ENCODE measurements around the gene VCAN.

VCAN gene

DNA sequence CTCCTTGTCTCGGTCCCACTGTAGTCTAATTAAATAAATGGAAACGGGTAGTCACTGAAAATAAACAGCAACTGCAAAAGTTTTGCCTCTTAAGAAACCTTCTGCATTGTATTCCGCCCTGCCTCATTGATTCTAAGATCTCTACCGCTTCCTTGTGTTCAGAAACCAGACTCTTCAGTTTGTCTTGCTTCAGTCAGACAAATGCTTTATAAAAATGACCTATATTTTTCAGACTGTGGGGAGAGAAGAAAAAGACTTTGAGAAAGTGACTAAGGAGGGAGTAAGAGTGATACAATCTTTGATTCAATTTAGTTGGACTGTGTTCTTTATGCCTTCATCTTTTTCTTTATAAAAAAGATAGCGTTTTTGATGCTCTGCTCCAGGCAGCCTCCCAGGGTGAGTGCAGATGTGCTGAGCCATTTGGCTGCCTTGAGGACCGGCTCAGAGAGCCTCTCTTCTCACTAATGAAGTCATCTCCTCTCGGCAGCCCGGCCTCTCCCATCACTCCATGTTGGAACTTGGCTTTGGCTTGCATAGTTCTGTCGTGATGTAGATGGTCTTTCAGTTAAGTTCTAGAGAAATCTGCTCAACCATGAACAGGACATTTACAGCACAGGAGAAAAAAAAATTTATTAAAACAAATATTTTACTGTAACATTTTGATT, 4.0 kb upstream of the VCAN start:
- no peak for DNase-seq (ENCODE audit: low spot score)

DNA sequence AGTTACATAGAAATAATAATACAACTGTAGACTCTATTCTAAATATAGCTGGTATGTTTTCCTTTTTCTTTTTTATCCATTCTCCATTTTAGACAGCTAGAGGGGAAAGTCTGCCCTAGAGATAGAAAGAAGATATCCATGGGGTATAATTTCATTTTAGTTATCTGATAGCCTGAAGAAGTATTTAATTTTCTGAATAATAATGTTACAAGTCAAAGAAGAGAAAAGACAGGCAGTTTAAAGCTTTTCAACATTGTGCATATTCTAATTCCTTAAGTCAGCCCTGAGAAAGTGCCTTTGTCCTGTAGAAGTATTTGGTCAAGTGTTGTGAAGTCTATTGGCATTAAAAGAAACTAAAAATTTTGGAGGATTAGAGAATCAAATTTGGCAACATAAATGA, 2.5 kb upstream of the VCAN start:
- no peak for DNase-seq (ENCODE audit: low spot score)

GRCh38 chr5:83470526-83471404, 779 bp upstream of the VCAN start:
- DNase-seq (ENCODE audit: low spot score): no peak

DNA sequence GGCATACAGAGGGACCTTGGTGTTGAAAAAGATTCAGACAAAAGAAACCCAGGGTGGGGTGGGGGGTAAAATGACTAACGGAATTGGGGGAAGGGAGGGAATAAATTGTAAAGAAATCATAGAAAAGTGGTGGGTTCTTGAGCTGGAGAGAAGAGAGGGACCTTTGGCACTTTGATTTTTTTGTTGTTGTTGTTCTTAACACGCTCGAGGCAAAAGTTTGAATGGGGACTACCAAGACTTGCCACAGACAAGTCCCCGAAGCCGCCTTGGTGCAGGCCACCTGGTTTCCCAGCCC, 616 bp downstream of the VCAN start:
- DNase-seq (ENCODE audit: low spot score): no peak

DNA sequence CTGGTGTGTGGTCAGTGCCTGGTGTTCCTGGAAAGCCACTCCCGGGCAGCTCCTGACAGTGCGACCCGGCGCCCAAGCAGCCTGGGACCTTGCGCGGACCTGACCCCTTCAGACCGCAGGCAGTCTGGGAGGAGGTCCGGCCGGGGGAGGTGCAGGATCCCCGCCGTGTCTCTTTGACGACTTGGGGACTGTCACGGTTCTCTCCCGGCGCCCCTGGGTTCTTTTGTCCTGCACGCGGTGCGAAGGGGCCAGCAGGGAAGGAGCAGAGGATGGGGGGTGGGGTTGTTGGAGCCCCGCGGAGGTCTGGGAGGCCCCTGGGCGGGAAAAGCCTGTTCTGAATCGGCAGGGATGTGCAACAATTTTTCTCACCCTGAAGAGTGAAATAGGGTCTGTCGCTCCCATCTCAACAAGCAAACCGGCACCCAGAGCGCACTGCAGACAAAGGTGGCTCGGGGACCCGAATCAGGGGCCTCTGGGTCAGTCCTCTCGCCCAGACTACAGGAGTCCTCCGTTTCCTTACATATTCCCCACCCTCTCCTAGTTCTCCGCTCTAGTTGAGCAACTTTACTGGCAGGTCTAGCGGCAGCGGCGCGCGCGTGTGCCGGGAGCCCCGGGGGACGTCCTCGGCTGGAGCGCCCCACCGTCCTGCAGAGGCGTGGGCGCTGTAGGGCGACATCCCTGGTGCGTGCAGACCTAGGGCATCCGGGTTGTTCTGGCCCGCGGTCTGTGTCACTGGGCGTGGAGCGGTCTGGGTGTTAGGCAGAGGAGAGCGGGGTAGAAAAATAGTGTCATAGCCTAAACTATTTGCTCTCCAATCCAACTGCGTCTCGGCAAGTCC, 1.2 kb downstream of the VCAN start:
- no peak for DNase-seq (ENCODE audit: low spot score)

DNA sequence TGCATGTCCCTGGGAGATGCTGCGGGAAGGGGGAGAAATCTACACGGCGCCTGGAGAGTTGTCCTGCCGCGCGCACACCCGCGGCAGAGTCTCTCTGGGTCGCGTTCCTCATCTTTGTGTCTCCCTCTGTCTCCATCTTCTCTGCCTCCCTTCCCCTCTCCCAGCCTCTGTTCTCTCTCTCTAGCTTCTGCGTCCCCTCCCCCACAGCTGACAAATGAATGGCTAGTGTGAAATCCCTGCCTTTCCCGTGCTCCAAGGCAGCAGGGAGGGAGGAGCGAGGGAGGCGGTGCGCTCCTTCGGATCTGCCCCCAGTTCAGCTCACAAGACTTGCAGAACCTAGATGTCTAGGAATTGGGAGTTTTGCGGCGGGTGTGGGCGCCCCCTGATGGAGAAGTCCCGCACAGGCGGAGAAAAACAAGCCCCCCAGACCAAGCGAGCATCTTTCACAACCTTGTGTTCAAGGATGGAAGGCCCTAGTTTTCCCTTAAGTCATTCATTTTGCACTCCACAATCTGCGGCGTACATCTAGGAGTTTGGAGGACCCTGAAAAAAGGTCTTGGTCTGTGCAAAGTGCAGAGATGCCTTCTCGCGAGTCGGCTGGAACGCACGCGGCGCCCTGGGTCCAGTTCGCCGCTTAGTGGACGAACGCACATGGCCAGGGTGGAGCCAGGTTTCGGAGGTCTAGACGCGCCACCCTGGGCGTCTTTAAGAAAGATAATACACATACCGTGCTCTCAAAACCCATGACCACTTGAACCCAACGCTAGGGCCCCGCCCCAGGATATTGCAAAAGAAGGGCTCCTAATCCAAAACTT, 2.0 kb downstream of the VCAN start:
- no peak for DNase-seq (ENCODE audit: low spot score)

DNA sequence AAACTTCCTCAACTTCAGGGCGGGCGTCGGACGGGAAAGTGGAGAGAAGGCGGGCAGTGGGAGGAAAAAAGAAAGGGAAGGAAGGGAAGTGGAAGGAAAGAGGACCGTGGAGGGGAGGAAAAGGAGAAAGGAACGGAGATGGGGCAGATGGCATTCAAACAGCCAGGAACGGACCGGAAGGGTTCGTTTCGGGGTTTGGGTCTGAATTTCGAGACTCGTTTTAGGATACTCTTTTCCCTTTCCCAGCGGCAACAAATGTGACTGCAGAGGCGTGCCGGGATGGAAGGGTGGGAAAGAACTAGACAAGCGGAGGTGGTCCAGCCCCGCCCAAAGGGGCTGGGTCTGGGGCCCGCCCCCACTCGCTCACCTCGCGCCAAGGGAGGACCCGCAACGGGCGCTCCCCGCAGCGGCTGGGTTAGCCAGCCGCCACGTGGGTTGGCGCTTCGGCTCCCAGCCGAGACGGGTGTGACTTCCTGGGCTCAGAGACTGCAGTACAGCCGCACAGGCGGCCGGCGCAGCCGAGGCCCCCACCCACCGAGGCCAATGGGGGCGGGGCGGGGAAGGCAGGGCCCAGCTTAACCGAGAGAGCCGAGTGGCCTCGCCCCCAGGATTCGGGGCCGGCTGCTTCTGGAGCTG, 2.7 kb downstream of the VCAN start:
- DNase-seq (ENCODE audit: low spot score): no peak

DNA sequence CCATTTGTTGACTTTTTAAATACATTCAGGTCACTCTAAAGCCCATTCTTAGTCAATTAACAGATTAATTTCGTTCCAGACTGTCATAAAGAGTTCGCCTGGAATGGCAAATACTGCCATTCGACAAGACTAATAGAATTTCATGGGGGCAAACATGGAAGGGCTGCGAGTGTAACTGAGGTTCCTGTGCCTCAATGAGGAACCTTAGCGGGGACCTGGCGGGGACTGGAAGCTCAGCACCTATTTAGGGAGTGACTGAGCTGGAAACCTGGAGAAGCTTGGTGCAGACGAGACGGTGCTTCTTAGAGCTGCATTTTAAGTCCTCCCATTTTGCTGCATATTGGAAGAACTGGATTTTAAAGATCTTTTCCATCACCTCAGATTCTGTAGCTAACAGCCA, 3.4 kb downstream of the VCAN start:
- no peak for DNase-seq (ENCODE audit: low spot score)

DNA sequence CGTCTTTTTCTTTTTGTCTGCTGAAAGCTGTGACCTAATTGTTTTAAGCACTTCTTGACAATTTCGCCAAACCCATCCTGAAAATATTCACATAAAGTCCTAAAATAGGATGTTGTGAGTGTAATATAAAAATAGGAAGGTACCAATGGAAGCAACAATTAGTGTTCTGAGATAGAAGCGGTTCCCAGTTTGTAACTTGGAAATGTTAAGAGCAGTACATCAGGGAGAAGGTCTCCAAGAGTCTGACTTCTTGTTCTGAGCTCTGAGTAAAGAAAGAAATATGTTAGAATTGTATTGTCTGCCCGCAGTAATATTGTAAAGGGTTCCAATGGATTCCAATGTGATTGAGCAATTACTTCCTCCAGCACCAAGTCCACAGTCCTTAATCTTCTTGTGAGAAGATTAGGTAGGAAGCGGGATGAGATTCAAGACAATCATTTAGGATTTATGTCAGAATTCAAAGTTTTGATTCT, 3.9 kb downstream of the VCAN start:
- no peak for DNase-seq (ENCODE audit: low spot score)

- DNase-seq (ENCODE audit: low spot score): no peak
These were observed 4.6 kb downstream of the VCAN start for GRCh38 chr5:83475935-83476814.

GRCh38 chr5:83482961-83483360, 11.4 kb downstream of the VCAN start:
- DNase-seq (ENCODE audit: low spot score): no peak

GRCh38 chr5:83484294-83484693, 12.8 kb downstream of the VCAN start:
- no peak for DNase-seq (ENCODE audit: low spot score)

GRCh38 chr5:83485842-83486241, 14.3 kb downstream of the VCAN start:
- DNase-seq (ENCODE audit: low spot score): no peak

GRCh38 chr5:83487155-83487554, 15.6 kb downstream of the VCAN start:
- no peak for DNase-seq (ENCODE audit: low spot score)

- no peak for DNase-seq (ENCODE audit: low spot score)
These were observed 16.7 kb downstream of the VCAN start for GRCh38 chr5:83488271-83488670.

- DNase-seq (ENCODE audit: low spot score): no peak
These were observed 17.3 kb downstream of the VCAN start for GRCh38 chr5:83488821-83489220.

DNA sequence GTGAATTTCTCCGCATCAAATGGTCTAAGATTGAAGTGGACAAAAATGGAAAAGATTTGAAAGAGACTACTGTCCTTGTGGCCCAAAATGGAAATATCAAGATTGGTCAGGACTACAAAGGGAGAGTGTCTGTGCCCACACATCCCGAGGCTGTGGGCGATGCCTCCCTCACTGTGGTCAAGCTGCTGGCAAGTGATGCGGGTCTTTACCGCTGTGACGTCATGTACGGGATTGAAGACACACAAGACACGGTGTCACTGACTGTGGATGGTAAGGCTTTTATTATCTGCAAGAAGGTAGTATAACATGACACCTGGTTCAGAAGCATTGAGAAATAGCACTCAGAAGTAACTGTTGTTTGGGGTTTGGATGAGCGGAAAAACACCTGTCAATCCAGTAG, 18.7 kb downstream of the VCAN start:
- no peak for DNase-seq (ENCODE audit: low spot score)

DNA sequence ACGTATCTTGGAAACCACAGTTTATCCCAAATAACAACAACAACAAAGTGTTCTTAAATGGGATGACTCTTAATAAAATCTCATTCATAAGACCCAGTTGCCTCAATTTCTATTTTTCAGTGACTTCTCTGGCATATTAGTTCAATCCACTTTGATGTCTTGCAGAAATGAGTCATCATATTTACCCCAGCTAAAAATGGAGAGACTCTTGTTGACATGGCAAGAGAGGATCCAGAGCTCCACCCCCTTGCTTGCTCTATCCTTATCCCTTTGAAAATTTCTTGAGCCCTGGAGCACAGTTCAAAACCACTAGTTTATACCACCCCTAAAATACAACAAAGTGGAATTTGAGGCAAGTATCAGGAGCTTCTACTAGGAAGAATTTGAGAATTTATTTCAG, 20.8 kb downstream of the VCAN start:
- no peak for DNase-seq (ENCODE audit: low spot score)

DNA sequence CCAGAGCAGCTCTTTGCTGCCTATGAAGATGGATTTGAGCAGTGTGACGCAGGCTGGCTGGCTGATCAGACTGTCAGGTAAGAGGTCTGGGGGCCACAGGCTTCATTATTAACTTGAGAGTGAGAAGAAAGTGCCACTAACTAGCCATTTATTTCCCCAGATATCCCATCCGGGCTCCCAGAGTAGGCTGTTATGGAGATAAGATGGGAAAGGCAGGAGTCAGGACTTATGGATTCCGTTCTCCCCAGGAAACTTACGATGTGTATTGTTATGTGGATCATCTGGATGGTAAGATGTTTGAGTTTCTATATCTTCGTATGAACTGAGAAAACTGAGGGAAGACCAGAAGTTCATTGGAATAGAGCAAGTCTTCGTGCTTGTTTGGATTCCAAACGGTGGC, 22.1 kb downstream of the VCAN start:
- no peak for DNase-seq (ENCODE audit: low spot score)

DNA sequence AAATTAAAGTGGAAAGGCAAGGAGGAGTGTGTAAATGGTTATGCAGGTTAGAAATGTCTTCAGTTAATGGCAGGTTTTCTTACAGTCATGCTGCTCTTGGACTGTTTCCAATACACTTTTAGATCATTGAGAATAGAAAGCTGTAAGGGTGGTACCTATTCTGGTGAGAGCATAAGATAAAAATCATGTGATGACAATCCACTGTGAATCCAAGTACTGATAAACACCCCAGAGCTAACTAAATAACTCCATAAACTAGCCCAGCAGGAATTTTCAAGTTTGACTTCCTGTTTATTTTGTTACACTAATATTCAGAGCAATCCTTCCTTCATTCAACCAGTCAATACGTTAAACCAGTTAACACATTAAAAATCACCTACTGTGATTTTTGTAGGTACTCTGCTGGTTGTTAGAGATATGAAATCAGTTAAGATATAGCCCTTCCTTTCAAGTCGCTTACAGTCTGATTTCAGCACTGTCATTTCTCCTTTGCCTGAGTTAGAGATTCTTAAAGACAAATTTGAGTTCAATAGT, 22.6 kb downstream of the VCAN start:
- no peak for DNase-seq (ENCODE audit: low spot score)
